DMS53 treated with DMSO at 0.1 percent for 48 hours (cell line): Measurements from ENCODE around the gene ODAD3.
"Not testable (repeated sequence)": the region's sequence is repeated elsewhere in the genome, so short reads cannot be mapped to it uniquely, and the experiment has no call there.

Source experiments
- DNase-seq: peaks from one replicate; lab custom pipeline; 2025; ENCODE audit not compliant: unreplicated experiment; lab: John Stamatoyannopoulos, UW

ODAD3 gene

DNA sequence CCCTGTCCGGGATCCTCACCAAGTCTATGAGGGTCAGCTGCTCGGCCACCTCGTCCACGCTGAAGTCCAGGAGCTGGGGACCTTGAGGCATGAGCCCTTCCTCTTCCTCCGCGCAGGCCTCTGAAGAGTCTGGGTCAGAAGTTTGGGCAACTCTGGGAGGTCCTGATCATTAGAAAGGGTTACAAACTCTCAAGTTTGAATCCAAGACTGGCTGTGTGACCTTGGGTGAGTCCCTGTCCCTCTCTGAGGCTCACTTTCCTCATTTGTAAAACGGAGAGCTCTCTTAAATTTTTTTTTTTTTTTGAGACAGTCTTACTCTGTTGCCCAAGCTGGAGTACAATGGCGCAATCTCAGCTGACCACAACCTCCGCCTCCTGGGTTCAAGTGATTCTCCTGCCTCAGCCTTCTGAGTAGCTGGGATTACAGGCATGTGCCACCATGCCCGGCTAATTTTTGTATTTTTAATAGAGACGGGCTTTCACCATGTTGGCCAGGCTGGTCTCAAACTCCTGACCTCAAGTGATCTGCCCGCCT, 28.2 kb downstream of the ODAD3 start:
- DNase-seq: not testable (repeated sequence)

DNA sequence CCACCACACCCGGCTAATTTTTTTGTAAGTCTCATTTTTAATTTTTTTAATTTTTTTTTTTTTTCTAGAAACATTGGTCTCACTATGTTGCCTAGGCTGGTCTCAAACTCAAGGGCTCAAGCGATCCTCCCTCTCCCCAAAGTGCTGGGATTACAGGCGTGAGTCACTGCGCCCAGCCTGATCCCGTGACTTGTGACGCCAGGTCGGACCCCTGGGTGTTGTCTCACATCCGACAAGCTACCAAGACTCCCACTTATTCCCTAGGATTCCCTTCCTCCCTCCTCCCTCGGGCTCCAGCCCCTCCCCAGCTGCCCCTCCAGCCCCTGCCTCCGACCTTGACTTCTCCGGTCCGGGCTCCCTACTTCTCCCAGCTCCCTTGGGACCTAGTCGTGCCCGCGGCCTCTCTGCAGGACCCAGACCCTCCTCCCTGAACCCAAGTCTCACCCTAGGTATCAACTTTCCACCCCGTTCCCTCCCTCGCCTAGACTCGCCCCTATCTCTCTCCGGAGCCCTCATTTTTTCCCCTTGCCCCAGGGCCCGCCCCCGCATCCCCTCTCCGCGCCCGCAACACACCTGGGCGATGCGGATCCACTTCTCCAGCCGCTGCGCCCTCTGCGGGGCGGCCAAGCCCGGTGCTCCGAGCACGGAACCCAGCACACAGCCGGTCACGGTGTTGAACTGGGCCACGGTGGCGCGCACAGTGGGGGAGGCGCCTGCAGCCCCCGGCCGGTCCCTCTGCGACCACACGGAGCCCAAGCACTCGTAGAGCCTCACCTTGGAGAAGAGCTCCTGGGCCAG, 28.9 kb downstream of the ODAD3 start:
- DNase-seq: no peak

DNA sequence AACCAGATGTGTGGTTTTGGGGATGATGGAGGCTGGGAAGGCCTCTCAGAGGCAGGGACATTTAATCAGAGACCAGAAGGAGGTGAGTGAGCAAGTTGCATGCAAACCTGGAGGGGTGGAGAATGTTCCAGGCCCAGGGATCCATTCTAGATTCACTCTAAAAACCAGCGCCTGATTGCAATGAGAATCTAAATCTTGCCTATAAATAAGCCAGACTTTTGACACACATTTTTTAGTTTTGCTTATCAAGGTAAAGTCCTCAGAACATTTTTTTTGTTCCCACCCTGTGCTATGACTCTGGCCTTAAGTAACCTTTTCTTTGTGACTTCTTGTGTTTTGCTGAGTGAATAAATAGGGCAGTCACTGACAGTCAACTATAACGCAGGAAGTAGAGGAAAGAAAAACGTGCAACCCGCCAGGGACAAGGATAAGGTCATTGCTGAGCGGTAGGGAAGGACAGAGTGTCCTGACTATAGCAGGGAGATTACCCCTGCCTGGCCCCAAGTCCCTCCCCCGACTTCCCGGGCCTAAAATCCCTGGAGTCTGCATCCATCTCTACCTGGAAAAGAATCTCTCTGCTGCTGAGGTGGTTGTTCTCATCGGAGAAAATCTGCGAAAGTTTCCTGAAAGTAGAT, 30.2 kb downstream of the ODAD3 start:
- no peak for DNase-seq

DNA sequence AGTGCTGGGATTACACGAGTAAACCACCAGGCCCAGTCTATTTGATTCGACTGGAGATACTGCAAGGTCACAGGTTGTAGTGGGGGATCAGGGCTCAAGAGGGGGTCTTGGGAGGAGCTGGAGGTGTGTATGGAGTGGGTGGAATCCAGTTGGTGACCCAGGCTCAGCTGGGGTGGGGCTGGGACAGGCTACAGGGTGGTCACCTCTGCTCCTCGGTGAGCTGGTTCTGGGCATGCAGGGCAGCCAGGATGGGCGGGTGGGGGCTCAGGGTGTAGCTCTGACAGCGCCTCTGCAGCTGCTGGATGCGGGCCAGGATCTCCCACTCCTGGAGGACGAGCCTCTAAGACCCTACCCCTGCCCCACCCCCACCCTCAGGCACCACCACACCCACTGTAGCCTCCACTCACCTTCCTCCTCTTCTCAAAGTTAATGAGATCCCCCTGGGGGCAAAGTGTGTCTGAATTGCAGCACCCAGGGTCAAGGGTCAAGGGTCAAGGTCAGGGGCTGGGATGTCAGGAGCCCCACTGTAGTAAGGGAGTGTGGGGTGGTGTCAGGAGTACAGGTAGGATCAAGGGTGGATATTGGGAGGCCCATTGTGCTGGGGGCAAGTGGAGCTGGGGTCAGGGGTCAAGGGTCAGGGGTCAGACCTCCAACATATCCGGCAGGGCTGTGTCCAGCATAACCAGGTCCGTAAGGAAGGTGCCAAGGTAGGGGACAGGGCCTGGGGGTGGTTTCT, 32.9 kb downstream of the ODAD3 start:
- no peak for DNase-seq

DNA sequence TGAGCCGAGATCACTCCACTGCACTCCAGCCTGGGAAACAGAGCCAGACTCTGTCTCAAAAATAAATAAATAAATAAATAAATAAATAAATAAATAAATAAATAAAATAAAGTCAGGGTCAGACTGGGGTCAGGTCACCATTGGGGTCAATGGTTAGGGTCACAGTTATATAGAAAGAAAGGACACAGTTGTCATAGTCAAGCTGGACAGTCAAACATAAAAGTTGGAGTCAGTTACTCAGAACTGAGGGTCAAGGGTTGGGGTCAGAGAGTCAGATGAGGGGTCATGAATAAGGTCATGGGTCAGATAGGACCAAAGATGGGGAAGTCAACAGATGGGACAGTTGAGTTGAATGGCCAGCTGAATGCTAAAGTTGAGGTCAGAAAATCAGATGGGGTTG, 34.1 kb downstream of the ODAD3 start:
- no peak for DNase-seq

DNA sequence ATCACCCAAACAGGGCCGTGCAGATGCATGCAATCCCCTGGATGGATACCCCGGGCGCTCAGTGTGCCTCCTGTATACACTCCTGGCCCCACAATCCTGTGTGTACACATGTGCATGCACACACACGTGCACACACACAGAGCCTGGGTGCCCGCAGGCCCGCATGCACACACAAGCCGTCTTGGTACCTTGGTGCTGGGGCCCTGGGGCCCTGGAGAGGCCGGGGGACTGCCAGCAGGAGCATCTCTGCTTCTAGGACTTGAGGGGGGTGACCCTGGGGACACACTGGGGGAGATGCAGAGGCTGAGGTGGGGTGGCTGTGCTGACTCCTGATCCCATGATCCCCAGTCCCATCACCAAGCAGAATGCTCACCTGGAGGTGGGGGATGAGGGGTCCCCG, 35.3 kb downstream of the ODAD3 start:
- no peak for DNase-seq

DNA sequence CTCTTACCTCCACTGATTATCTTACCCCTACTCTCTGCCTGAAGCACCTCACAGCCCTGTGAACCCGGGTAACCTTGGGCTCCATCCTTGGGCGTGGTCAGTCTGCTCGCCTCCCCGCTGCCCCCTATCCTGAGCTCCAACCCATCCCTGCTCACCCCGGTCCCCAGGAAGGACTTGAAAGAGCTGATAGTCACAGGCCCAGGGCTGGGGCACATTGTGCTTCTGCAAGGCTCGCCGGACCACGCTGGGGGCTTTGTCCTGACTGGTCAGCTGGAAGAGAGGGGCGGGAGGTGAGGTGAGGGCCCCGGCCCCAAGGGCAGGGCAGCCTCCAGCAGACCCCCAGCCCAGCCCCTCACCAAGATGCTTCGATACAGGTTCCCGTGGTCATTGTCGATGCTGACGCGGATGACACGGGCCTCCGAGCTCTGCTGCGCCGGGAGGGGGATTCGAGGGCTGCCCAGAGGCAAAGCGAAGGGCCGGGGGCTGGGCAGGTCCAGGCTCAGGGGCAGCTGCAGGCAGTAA, 37.8 kb downstream of the ODAD3 start:
- DNase-seq: no peak

DNA sequence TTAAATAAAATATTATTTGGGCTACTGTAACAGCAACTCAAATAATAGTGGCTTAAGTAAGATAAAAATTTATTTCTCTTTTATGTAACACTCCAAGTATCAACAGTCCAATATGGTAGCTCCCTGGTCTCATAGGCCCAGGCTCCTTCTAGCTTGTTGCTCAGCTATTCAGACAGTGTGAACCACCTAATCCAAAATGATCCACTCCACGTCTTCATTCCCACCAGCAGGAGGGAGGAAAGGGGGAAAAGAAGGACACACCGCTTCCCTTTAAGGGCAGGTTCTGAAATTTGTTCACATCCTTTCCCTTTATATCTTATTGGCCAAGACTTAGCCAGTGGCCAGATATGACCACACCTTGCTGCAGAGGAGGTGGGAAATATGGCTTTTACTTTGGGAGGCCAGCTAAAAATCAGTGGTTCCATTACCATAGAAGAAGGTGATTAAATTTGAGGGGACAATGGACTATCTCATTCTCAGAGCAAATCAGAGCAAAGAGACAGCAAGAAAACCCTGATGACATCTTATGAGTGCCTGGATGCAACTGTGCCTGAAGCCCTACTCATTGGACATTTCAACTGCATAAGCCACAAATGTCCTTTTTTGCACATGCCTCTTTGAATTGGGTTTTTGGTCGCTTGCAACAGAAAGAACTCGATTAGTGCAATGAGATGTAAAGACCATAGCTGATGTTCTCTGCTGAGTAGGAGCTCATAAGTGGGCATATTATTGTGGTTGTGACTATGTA, 43.8 kb downstream of the ODAD3 start:
- no peak for DNase-seq

DNA sequence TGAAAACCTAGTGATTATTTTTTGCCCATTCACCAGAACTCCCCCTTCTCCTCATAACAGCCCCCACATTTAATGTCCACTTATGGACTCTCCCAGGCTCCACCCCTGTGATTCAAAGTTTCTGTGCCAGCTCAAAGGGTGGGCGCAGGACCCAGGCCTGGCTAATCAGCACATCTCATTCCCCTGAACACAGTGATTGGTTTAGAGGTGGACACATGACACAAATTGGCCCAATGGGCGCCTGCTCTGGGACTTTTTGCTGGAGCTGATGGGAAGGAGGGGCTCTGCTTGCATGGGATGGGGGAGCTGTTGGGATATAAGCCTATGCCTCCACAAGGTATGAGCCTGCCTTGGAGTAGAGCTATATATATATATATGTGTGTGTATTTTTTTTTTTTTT, 44.6 kb downstream of the ODAD3 start:
- DNase-seq: no peak

DNA sequence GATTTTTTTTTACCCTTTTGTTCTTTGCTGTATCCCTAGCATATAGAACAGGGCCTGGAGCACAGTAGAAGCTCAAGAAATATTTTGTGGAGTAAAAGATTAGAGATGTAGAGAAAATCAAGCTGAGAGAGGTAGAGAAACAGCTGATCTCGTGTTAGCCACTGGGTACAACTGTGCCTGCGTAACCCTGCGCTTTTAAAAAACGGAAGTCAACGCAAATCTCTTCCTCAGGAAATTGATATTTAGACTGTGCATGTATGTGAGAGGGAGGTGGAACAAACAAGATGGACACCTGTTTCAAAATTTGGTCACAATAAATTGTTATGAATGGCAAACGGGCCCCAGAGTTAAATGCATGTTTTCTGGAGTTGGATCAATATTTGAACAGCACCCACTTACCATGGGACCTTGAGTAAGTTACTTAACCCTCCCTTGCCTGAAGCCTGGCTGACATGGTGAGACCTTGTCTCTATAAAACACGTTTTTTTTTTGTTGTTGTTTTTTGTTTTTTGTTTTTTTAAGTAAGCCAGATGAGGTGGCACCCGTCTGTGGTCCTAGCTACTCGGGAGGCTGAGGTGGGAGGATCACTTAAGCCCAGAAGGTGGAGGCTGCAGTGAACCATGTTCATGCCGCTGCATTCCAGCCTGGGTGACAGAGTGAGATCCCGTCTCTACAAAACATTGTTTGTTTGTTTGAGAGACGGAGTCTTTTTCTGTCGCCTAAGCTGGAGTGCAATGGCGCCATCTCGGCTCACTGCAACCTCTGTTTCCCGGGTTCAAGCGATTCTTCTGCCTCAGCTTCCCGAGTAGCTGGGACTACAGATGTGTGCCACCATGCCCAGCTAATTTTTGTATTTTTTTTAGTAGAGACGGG, 47.5 kb downstream of the ODAD3 start:
- peak; percentile 5 for DNase-seq

DNA sequence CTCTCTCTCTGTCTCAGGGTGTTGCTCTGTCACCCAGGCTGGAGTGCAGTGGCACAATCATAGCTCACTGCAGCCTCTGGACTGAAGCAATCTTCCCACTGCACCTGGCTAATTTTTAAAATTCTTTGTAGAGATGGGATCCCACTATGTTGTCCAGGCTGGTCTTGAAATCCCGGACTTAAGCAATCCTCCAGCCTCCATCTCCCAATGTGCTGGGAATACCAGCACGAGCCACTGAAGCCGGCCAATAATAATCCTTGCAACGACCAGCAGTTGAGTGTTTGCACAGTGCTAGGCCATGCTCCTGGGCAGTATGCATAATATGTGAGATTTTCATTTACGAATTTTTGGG, 50.2 kb downstream of the ODAD3 start:
- DNase-seq: no peak

DNA sequence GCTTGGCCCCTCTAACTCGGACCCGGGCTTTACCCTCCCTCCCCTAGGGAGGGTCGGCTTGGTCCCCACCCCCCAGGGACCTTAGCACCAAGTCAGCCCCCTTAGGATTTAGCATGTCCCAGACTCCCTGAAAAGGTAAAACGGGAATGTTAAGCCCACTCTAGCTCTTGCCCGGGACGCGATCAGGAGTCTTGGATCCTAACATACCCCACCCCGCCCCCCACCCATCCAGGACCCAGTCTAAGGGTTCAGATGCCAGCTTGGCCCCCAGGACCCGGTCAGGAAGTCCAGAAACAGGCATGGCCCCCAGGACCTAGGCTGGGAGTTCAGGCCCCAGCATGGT, 51.2 kb downstream of the ODAD3 start:
- no peak for DNase-seq

DNA sequence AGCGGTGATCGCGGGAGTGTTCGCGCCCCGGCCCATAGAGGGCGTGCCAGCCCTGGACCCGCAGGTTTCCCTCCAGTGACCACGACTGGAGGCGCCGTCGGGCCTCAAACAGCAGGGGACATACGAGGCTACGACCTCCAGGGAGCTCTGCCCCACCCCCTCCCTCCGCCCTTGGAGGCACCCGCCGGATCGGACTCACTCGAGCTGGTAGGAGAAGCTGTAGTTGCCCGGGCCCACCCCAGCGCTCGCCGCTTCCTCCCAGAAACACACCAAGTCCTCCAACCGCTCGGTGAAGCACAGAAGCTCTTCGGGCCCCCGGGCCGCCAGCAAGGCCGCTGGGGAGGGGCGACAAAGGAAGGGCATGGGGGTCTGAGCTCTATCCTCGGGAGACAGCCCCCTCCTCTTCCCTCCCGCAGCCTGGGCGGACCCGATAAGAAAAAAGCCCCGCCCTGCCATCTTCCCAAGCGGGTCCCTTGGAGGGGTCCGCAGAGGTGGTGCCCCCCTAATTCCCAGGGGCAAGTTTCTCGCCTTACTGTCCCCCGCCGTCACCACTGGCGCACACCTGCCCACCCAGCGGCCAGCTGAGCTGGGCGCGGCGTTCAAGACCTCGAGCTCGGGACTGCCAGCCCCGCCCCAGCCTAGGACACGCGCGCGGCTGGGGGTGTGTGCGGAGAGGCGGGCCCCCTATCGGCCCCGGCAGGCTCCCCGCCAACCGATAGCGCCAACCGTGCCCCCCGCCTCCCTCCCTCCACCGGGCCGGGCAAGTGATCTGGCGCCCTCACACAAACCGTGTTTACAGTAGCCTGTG, 51.8 kb downstream of the ODAD3 start:
- DNase-seq: peak; percentile 5

DNA sequence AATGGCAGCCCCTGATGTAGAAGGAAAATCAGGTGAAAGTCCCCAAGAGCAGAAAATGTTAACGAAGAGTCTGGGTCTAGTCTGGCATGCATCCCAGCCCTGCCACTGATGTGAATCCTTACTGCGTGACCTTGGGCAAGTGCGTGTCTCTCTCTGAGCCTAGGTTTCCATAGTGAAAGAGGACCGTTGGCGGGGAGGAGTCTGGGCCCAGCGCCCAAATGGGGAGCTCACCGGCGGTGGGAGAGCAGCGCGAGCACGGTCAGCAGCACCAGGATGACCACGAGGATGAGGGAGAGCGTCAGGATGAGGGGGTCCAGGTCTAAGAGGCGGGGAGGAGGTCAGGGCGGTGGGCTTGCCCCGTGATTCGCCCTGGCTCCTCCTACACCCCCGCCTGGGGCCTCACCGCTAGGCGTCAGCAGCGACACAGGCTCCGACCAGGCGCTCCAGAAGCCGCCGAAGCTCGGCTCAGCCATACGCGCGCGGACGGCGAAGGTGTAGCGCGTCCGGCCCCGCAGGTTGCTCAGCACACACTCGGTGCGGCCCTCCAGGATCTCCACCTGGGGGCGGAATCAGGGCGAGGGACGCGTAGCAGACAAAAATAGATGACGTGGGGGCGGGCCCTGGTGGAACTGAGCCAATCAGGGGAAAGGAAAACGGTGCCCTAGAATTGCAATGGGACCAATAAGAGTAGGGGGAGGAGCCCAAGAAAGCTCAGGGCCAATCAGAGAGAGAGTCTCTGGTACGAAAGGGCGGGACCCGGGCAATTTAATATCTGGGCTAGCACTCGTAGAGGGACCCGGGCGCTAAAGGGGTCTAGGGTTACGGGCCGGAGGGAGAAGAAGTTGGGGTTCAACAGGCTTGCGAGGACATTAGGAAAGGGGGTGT, 54.0 kb downstream of the ODAD3 start:
- peak; percentile 85 for DNase-seq

DNA sequence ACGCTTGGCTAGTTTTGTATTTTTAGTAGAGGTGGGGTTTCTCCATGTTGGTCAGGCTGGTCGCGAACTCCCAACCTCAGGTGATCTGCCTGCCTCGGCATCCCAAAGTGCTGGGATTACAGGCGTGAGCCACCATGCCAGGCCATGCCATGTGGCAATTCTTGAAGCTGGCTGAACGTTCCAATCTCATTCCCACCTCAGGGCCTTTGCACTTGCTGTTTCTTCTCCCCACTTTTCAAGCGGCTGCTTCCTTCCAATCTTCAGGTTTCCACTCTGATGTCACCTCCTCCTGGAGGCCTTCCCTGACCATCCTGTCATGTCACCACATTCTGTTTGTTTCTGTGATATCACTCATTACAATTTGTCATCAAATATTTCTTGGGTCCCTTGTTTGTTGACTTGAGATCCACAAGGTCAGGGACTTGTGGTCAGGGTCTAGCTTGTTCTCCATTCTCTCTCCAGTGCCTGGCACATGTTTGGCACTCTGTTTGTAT, 55.0 kb downstream of the ODAD3 start:
- no peak for DNase-seq

DNA sequence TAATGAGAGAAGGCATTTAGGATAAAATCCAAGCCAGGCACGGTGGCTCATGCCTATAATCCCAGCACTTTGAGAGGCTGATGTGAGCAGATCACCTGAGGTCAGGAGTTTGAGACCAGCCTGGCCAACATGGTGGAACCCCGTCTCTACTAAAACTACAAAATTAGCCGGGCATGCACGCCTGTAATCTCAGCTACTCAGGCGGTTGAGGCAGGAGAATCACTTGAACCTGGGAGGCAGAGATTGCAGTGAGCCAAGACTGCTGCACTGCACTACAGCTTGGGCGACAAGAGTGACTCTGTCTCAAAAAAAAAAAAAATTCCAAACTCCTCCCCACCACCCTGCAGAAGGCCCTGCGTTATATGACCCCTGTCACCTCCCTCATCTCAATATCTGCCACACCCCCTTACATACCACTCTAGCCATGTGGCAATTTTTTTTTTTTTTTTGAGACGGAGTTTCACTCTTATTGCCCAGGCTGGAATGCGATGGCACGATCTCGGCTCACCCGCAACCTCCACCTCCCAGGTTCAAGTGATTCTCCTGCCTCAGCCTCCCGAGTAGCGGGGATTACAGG, 55.6 kb downstream of the ODAD3 start:
- not testable (repeated sequence) for DNase-seq

DNA sequence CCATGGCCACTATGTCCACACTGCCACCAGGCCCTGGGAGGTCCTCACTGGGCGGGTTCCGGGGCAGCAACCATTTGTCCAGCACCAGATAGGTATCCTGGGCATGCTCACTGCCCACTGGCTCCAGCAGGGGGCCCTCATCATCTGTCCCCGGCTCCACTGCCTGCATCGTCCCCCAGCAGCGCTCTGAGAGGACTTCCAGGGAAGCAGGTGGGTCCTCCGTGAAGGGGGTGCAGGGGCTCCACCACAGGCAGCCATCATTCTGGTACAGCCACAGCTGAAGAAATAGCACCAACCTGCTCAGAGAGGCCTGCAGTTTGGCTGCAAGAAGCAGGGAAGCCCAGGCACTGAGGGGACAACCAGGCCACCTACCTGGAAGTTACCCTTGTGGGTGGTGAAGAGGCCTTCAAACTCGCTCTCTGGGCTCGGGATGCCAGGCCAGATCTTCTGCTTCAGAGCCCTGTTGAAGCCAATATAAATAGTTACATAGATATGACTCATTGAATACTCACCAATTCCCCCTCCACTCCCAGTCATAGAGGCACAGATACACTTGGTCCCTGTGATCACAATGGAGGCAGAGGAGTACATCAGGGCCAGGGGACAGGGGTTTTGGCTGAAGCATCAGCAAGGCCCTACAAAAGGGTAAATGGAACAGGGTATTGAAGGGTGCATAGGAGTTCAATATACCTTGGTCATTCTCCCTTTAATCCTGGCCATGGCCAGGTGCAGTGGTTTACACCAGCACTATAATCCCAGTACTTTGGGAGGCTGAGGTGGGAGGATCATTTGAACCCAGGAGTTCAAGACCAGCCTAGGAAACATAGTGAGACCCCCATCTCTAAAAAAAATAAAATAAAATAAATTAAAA, 56.4 kb downstream of the ODAD3 start:
- DNase-seq: peak; percentile 18
